Osteocyte (in vitro differentiated cells): Measurements from ENCODE around the gene PARN. TPM values are rescaled to one million over a fixed set of nuclear protein-coding genes. Genes with fewer than 3 reads are reported as not detected.

Source experiments
- DNase-seq: peaks from one replicate; pipeline ENCODE4 v3.0.0; 2021; ENCODE audit warnings: mixed read lengths; ENCODE audit not compliant: unreplicated experiment; ENCODE audit errors: extremely low spot score
- H3K27ac Mint-ChIP-seq: one replicate; pipeline ENCODE4 v1.8.0; 2021; ENCODE audit warnings: mild to moderate bottlenecking, mixed read lengths; ENCODE audit not compliant: unreplicated experiment
- H3K27me3 Mint-ChIP-seq: one replicate; pipeline ENCODE4 v1.8.0; 2021; ENCODE audit warnings: mixed read lengths; ENCODE audit not compliant: unreplicated experiment
- H3K36me3 Mint-ChIP-seq: one replicate; pipeline ENCODE4 v1.8.0; 2021; ENCODE audit warnings: mixed read lengths; ENCODE audit not compliant: unreplicated experiment
- H3K4me1 Mint-ChIP-seq: one replicate; pipeline ENCODE4 v1.8.0; 2021; ENCODE audit warnings: mixed read lengths; ENCODE audit not compliant: unreplicated experiment
- H3K4me3 Mint-ChIP-seq: one replicate; pipeline ENCODE4 v1.8.0; 2021; ENCODE audit warnings: mild to moderate bottlenecking, moderate library complexity, mixed read lengths; ENCODE audit not compliant: unreplicated experiment
- H3K9me3 Mint-ChIP-seq: one replicate; pipeline ENCODE4 v1.8.0; 2021; ENCODE audit warnings: mixed read lengths; ENCODE audit not compliant: unreplicated experiment
- total RNA-seq: library from RNA; stranded (reverse); gene quantifications from 2 replicates; pipeline ENCODE4 v1.2.1, GENCODE V29; 2021
- TF ChIP-seq, protein P1 (sequence below): fragments of 200-600 bp; sonication (generic); IDR thresholded peaks from 2 replicates; pipeline ENCODE4 v1.5.0; 2021; ENCODE audit warnings: antibody characterized with exemption, mild to moderate bottlenecking, moderate library complexity

The PARN gene
- total RNA-seq, 1 donor from 2014 or later, result 34.2 TPM

DNA sequence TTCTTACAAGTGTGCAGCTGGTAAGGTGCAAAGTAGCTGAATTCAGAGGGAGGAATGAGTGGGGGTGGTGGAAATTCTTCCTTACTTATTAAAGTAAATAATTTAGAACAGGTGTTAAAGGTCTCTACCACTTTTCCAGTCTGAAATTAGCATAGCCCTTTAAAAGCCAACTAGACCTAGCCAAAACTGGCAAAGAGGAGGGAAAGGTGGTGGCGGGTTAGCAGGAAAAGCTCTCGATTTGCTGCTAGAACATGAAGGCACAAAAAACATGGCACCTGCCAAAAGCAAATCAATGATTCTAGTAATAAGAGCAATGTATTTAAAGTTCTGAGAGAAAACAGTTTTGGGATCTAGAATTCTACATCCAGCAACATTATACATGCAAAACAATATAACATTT lies 157.7 kb downstream of the PARN start:
- Mint-ChIP-seq H3K27me3 (no peaks in the 10 kb centered on the region), H3K27ac (no peak overlapping the region), H3K4me3 (no peak overlapping the region), H3K4me1 (no peaks in the 10 kb centered on the region), H3K9me3 (no peaks in the 10 kb centered on the region), H3K36me3 (peaks cover 2% of the 10 kb centered on the region)
- no peak for DNase-seq
- TF ChIP-seq, protein P1, sequence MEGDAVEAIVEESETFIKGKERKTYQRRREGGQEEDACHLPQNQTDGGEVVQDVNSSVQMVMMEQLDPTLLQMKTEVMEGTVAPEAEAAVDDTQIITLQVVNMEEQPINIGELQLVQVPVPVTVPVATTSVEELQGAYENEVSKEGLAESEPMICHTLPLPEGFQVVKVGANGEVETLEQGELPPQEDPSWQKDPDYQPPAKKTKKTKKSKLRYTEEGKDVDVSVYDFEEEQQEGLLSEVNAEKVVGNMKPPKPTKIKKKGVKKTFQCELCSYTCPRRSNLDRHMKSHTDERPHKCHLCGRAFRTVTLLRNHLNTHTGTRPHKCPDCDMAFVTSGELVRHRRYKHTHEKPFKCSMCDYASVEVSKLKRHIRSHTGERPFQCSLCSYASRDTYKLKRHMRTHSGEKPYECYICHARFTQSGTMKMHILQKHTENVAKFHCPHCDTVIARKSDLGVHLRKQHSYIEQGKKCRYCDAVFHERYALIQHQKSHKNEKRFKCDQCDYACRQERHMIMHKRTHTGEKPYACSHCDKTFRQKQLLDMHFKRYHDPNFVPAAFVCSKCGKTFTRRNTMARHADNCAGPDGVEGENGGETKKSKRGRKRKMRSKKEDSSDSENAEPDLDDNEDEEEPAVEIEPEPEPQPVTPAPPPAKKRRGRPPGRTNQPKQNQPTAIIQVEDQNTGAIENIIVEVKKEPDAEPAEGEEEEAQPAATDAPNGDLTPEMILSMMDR, result no peak

GRCh38 chr16:14470788-14471187 lies 159.3 kb downstream of the PARN start:
- H3K36me3 Mint-ChIP-seq, result peaks cover 2% of the 10 kb centered on the region

GRCh38 chr16:14465799-14466198 lies 164.3 kb downstream of the PARN start:
- H3K4me3 Mint-ChIP-seq, result no peak overlapping the region
- peaks cover 15% of the 10 kb centered on the region for H3K9me3 Mint-ChIP-seq
- no peaks in the 10 kb centered on the region for H3K4me1 Mint-ChIP-seq
- H3K36me3 Mint-ChIP-seq, result peaks cover 22% of the 10 kb centered on the region
- TF ChIP-seq, protein P1, result no peak
- DNase-seq, result no peak
- no peak overlapping the region for H3K27ac Mint-ChIP-seq
- no peaks in the 10 kb centered on the region for H3K27me3 Mint-ChIP-seq

More at GRCh38 chr16:14470788-14471187, 159.3 kb downstream of the PARN start:
- Mint-ChIP-seq H3K4me1 (no peaks in the 10 kb centered on the region), H3K27me3 (no peaks in the 10 kb centered on the region), H3K27ac (no peak overlapping the region), H3K9me3 (no peaks in the 10 kb centered on the region), H3K4me3 (no peak overlapping the region)
- TF ChIP-seq, protein P1, result no peak
- DNase-seq, result no peak

GRCh38 chr16:14464796-14465195 lies 165.3 kb downstream of the PARN start:
- Mint-ChIP-seq H3K9me3 (peaks cover 15% of the 10 kb centered on the region), H3K4me3 (no peak overlapping the region), H3K27ac (no peak overlapping the region), H3K36me3 (peaks cover 27% of the 10 kb centered on the region), H3K4me1 (no peaks in the 10 kb centered on the region), H3K27me3 (no peaks in the 10 kb centered on the region)
- no peak for DNase-seq
- TF ChIP-seq, protein P1, result no peak

GRCh38 chr16:14464192-14464591 lies 165.9 kb downstream of the PARN start:
- Mint-ChIP-seq H3K9me3 (peaks cover 15% of the 10 kb centered on the region), H3K4me1 (no peaks in the 10 kb centered on the region), H3K4me3 (no peak overlapping the region), H3K27ac (no peak overlapping the region), H3K27me3 (no peaks in the 10 kb centered on the region), H3K36me3 (peaks cover 27% of the 10 kb centered on the region)
- TF ChIP-seq, protein P1, result no peak
- no peak for DNase-seq
